HG02610 (cell line): ENCODE results near the gene CEP97.
"Not testable (repeated sequence)": the region's sequence is repeated elsewhere in the genome, so short reads cannot be mapped to it uniquely, and the experiment has no call there.

ENCODE experiments used
- ATAC-seq: cut with Tn5 transposase; IDR thresholded peaks from one replicate; pipeline ENCODE4 v1.9.1; 2021; ENCODE audit warnings: mild to moderate bottlenecking, moderate library complexity; ENCODE audit not compliant: unreplicated experiment

The CEP97 gene

DNA sequence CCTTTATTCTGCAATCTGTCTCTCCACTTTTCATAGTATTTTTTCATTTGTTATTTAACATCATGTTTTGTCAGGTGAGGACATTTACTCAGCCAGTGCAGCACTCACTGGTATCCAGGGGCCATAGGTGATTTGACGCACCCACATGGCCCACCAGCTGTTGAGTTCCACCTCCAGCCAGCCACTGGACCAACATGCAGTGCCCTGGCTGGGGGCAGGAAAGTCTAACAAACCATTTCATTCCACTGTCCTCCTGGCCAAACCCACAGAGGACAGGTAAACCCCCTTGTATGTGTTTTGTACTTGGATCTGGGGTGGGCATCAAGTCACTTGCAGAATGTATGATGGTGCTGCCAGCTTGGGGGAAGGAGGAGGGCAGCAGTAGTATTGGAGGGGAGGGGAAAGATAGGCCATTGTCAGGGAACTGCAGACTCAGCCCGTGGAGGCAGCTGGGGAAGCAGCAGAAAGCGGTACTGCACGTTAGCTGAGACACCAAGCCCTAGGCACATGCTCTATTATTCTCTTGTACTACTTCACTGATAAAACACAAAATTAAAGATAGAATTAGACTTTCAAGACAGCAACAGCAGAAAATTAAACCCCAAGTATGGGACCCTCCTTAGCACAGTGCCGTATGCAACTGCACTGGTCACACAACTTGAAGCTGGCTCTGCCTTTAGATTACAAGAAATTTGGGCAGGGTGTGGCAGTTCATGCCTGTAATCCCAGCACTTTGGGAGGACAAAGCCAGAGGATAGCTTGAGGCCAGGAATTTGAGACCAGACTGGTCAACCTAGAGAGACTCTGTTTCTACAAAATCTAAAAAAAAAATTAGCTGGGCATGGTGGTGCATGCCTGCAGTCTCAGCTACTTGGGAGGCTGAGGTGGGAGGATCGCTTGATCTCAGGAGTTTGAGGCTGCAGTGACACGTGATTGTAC, 22.4 kb upstream of the CEP97 start:
- no peak for ATAC-seq

GRCh38 chr3:101702726-101703125, 21.7 kb upstream of the CEP97 start:
- ATAC-seq: no peak

- no peak for ATAC-seq
Measured at GRCh38 chr3:101703169-101703568, 21.2 kb upstream of the CEP97 start.

- ATAC-seq: not testable (repeated sequence)
Measured at GRCh38 chr3:101704639-101705038, 19.8 kb upstream of the CEP97 start.

DNA sequence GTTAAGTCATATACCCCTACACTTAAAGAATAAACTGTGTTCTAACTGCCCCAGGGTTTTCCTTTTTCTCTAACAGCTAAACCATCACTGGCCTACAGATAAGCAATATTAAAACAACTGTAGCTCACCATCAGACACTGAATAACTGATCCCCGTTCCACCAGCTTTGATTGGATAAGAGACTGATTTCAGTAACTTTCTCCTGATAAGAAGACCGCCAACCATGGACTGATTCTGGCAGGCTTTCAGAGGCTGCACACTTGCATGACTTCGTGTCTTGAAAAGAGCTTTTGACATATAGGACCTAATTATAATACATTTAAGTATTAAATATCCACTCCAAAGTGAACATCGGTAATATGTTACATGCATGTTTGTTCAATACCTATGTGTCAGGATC, 15.3 kb upstream of the CEP97 start:
- ATAC-seq: no peak

DNA sequence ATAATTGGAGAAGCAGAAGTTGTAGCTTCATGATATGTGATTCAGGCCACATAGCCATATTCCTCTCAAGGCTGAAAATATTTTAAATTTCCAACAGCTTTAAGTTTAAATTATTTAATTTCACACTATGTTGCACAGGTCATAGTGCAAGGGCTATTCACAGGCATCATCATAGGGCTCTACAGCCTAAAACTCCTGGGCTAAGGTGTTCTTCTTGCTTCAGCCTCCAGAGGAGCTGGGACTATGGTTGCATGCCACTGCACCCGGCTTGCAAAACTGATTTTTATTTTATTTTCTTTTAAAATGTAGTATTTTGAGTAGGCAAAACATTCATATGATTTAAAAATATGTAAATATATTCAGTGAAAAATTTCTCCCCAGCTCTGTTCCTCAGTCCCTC, 6.0 kb upstream of the CEP97 start:
- ATAC-seq: no peak

- ATAC-seq: no peak
Measured at GRCh38 chr3:101719604-101720185, 4.7 kb upstream of the CEP97 start.

- ATAC-seq: no peak
Measured at GRCh38 chr3:101720851-101721840, 3.3 kb upstream of the CEP97 start.

DNA sequence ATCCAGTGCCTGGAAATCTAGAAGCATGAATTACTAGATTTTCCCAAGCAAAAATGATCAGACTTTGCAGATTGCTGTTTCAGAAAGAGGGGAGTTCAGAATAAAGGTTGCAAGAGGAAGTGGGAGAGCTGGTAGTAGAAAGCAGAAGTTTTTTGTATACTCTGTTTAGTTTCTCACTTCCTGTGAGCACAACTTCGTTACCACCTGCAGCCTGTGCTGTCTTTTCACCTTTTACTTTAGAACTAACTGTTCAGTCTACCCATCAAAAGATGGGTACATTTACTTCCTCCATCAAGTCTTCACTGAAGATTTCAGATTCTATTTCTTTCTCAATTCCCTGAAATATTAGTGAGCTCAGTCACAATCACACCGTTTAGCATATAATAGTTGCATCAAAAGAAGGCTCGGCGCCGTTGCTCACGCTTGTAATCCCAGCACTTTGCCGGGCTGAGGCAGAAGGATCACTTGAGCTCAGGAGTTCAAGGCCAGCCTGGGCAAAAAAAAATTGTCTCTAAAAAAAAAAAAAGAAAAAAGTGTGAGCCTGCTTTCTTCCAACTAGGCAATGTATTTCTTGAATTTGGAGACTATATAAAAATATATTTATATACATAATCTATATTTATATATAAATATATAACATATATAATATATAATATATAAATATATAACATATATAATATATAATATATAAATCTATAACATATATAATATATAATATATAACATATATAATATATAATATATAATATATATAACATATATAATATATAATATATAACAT, 1.8 kb upstream of the CEP97 start:
- ATAC-seq: peak; percentile 30

DNA sequence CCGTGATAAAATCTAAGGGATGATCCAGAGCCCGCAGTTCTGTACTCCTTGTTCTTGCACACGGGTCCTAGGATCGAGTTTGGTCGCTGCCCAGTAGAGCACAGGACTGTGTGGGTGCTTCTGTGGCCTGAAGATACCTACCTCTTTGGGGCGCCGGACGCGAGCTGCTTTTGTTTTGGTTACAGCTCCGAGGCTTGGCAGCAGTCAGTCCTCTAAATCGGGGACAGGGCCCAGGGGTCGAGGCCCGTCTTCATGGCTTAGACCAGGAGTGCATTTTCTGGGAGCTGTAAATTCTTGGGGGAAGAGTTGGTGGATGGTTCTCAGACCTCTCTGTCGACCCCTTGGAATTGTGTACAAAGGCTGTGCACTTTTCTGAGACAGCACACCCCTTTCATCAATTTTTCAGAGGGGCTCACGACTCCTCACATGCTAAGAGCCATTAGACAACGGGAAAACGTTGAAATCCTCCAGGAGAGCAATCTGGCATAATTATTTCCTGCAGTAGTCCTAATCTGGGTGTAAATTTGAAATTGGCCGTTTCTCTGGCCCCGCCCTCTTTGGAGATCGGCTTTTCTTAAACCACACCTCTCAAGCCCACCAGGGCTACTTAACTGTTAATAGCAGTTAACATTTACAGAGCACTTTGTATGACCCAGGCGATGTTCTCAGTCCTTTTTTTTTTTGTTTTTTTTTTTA, 928 bp downstream of the CEP97 start:
- peak; percentile 4 for ATAC-seq

DNA sequence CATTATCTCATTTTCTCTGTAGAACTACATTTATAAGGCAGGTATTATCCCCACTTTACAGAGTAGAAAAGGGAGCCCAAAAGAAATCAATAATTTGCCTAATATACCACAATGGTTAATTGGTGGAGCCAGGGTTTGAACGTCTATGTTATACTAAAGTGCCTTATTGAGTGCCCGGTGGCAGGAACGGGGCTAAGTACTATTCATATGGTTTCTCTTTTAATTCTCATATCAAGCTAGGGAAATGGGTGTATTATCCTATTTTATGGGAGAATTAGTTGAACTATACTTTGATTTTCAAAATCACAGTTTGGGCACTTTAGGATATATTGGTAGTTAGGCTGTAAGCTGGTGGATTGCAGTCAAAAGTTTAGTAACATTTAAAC, 1.5 kb downstream of the CEP97 start:
- no peak for ATAC-seq

DNA sequence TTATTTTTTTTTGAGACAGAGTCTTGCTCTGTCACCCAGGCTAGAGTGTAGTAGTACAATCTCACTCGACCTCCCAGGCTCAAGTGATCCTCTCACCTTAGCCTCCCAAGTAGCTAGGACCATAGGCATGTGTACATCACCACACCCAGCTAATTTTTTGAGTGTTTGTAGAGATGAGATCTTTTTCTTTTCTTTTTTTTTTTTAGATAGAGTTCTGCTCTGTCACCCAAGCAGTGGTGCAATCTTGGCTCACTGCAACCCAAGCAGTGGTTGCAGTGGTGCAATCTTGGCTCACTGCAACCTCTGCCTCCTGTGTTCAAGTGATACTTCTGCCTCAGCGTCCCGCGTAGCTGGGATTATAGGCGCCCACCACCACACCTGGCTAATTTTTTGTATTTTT, 5.2 kb downstream of the CEP97 start:
- no peak for ATAC-seq

DNA sequence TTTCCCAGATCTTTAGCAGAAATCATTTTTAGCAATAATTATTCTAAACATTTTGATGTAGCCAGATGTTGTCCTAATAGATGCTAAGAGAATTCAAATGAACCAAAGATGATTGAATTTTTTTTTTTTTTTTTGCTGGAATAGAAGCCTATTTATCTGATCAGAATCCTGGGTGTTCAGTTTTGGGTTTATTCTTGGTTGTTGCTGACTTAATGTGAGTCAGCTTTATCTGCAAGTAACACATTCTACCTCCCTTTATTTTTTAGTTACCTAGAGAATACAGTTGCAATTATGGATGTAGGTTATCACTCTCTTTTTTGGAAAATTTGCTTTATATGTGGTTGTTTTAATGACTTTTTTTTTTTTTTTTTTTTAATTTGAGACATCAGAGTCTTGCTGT, 6.4 kb downstream of the CEP97 start:
- ATAC-seq: no peak

DNA sequence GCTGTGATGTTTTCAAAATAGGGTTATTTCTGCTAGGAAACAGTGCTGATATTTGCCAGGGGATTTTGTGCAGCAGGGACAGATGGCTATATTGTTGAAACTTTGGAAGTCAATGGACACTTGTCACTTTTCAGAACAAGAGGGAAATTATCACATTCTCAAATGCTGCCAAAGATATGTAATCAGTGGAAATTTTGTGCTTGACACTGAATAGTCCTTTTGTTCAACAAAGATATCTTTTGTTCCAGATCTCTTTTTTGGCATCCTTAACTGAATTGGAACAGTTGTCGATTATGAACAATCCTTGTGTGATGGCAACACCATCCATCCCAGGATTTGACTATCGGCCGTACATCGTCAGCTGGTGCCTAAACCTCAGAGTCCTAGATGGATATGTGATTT, 7.8 kb downstream of the CEP97 start:
- no peak for ATAC-seq

DNA sequence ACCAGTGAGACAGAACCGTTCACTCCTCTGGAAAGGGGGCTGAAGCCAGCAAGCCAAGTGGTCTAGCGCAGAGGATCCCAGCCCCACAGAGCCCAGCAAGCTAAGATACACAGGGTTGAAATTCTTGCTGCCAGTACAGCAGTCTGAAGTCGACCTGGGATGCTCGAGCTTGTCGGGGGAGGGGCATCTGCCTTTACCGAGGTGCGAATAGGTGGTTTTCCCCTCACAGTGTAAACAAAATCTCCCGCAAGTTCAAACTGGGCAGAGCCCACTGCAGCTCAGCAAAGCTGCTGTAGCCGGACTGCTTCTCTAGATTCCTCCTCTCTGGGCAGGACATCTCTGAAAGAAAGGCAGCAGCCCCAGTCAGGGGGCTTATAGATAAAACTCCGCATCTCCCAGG, 11.4 kb downstream of the CEP97 start:
- ATAC-seq: no peak

DNA sequence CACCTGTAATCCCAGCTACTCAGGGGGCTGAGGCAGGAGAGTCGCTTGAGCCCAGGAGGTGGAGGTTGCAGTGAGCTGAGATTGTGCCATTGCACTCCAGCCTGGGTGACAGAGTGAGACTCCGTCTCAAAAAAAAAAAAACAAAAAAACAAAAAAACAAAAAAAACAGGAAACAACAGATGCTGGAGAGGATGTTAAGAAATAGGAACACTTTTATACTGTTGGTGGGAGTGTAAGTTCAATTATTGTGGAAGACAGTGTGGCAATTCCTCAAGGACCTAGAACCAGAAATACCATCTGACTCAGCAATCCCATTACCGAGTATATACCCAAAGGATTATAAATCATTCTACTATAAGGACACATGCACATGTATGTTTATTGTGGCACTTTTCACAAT, 17.5 kb downstream of the CEP97 start:
- not testable (repeated sequence) for ATAC-seq

DNA sequence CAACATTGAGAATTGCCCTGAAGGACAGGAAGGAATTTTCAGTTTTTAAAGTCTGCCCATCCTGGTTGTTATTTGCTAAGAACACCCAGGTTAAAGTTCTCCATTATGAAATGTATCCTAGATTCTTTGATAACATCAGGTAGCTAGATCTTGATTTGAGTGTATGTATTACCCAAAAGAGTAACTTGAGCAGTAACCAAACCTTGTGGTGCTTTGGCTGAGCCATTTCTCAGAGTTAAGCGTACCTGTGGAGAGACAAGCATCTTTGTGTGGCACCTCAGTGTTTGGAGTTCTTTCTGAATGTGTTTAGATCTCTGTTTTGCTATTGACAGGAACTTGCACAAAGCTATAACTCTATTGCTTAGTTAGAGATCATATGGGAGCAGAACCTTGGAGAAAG, 20.4 kb downstream of the CEP97 start:
- ATAC-seq: no peak

GRCh38 chr3:101745934-101746333, 21.5 kb downstream of the CEP97 start:
- ATAC-seq: not testable (repeated sequence)

DNA sequence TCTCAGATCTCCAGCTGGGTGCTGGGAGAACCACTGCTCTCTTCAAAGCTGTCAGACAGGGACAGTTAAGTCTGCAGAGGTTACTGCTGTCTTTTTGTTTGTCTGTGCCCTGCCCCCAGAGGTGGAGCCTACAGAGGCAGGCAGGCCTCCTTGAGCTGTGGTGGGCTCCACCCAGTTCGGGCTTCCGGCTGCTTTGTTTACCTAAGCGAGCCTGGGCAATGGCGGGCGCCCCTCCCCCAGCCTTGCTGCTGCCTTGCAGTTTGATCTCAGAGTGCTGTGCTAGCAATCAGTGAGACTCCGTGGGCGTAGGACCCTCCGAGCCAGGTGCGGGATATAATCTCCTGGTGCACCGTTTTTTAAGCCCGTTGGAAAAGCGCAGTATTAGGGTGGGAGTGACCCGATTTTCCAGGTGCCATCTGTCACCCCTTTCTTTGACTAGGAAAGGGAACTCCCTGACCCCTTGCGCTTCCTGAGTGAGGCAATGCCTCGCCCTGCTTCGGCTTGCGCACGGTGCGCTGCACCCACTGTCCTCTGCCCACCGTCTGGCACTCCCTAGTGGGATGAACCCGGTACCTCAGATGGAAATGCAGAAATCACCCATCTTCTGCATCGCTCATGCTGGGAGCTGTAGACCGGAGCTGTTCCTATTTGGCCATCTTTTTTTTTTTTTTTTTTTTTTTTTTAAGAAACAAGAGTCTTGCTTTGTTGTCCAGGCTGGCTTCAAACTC, 29.1 kb downstream of the CEP97 start:
- ATAC-seq: not testable (repeated sequence)
